OCI-LY1 (cell line): ENCODE data around the gene OTUB1.

ENCODE experiments used
- H2AFZ ChIP-seq: fragments of 200-600 bp; sonication (generic), shearing (Covaris generic); 2 replicates; pipeline ENCODE4 v1.6.0; 2014; ENCODE audit warnings: antibody characterized with exemption, mild to moderate bottlenecking, low read length
- H3F3A ChIP-seq: fragments of 200-600 bp; sonication (generic), shearing (Covaris generic); 2 replicates; pipeline ENCODE4 v1.6.0; 2014; ENCODE audit warnings: mild to moderate bottlenecking, antibody characterized with exemption, low read length, moderate library complexity; ENCODE audit not compliant: insufficient read depth
- H3K27ac ChIP-seq: fragments of 200-600 bp; sonication (generic); 2 replicates; pipeline ENCODE4 v1.5.1; 2014; ENCODE audit warnings: low read length, mixed run types, mild to moderate bottlenecking, low read depth; ENCODE audit not compliant: poor library complexity, severe bottlenecking
- H3K27me3 ChIP-seq: fragments of 200-600 bp; sonication (generic); 2 replicates; pipeline ENCODE4 v1.6.0; 2014; ENCODE audit warnings: antibody characterized with exemption, mild to moderate bottlenecking, low read length, moderate library complexity; ENCODE audit not compliant: insufficient read depth
- H3K36me3 ChIP-seq: fragments of 200-600 bp; sonication (generic); 2 replicates; pipeline ENCODE4 v1.6.1; 2014; ENCODE audit warnings: mild to moderate bottlenecking, antibody characterized with exemption, low read length, moderate library complexity, mixed read lengths; ENCODE audit not compliant: insufficient read depth
- H3K4me1 ChIP-seq: fragments of 200-600 bp; sonication (generic); 2 replicates; pipeline ENCODE4 v1.5.1; 2014; ENCODE audit warnings: mild to moderate bottlenecking, low read length, moderate library complexity; ENCODE audit not compliant: insufficient read depth, severe bottlenecking
- H3K4me2 ChIP-seq: fragments of 200-600 bp; sonication (generic), shearing (Covaris generic); 2 replicates; pipeline ENCODE4 v1.6.1; 2014; ENCODE audit warnings: low read length
- H3K4me3 ChIP-seq: fragments of 200-600 bp; sonication (generic); 2 replicates; pipeline ENCODE4 v1.5.1; 2014; ENCODE audit warnings: low read length, low read depth, mild to moderate bottlenecking, mixed read lengths; ENCODE audit not compliant: poor library complexity, severe bottlenecking
- H3K79me2 ChIP-seq: fragments of 200-600 bp; shearing (Covaris generic); 2 replicates; pipeline ENCODE4 v1.6.1; 2016; ENCODE audit warnings: mixed run types, low read length, mixed read lengths; ENCODE audit not compliant: insufficient read depth
- H3K9ac ChIP-seq: fragments of 200-600 bp; sonication (generic), shearing (Covaris generic); 2 replicates; pipeline ENCODE4 v1.6.1; 2014; ENCODE audit warnings: mild to moderate bottlenecking, low read length, mixed read lengths
- H3K9me2 ChIP-seq: fragments of 200-600 bp; sonication (generic), shearing (Covaris generic); 2 replicates; pipeline ENCODE4 v1.6.1; 2014; ENCODE audit warnings: low read depth, mild to moderate bottlenecking, low read length, mixed read lengths
- H3K9me3 ChIP-seq: fragments of 200-600 bp; shearing (Covaris generic); 2 replicates; pipeline ENCODE4 v1.6.1; 2014; ENCODE audit warnings: low read length, mixed read lengths
- H4K20me1 ChIP-seq: fragments of 200-600 bp; sonication (generic), shearing (Covaris generic); 2 replicates; pipeline ENCODE4 v1.6.0; 2016; ENCODE audit warnings: mild to moderate bottlenecking, low read length; ENCODE audit not compliant: insufficient read depth
- EZH2 ChIP-seq: fragments of 200-600 bp; sonication (generic), shearing (Covaris generic); IDR thresholded peaks from 2 replicates; pipeline ENCODE4 v1.8.0; 2017; ENCODE audit warnings: borderline replicate concordance, mixed run types, mild to moderate bottlenecking, antibody characterized with exemption, low read length, moderate library complexity, mixed read lengths
- TF ChIP-seq, protein P1 (sequence below): fragments of 200-600 bp; sonication (generic), shearing (Covaris generic); IDR thresholded peaks from 2 replicates; pipeline ENCODE4 v1.5.1; 2017; ENCODE audit warnings: mild to moderate bottlenecking, antibody characterized with exemption, low read length, moderate library complexity, mixed read lengths

Gene OTUB1

DNA sequence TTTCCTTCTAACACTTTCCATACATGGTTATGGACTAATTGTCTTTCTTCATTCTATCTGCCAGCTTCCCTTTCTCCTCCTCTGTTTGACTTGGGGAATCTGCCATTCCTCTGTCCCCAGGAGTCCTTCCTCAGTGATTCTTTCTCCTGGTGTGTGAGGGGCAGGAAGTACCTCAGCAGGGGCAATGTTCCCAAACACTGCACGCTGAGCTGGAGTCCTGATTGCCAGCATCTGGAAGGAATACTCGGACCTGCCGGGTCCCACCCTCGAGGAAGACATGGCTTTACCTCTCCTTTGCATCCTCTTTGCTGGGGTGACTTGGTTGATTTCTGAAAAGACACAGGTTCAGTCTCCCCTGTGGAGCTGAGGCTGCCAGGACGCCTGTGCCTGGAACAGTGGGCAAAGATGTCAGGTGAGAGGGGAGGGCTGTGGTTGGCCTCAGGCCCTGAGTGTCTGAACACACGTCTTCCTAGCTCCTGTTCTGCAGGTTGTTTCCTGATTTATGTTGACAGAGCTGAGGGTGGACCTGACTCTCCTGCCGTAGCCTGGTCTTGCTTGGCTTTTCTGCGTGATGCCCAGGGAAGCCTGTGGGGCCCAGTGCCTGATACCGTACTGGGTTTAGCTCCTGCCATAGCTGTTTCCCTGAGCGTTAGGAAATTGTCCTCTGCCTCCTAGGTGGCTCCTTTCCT is 7.5 kb upstream of the OTUB1 start:
- Histone ChIP-seq H3K9me3 (no peaks in the 10 kb centered on the region), H3K4me2 (no peak overlapping the region), H3F3A (no peaks in the 10 kb centered on the region), H3K79me2 (peaks cover 11% of the 10 kb centered on the region; the same call in 1 of the 2 replicates), H3K9me2 (no peaks in the 10 kb centered on the region), H3K27me3 (no peaks in the 10 kb centered on the region), H2AFZ (no peak overlapping the region), H3K4me1 (peaks cover 32% of the 10 kb centered on the region), H3K9ac (no peak overlapping the region), H3K36me3 (peaks cover 3% of the 10 kb centered on the region; the same call in 1 of the 2 replicates), H3K27ac (no peak overlapping the region), H3K4me3 (no peak overlapping the region), H4K20me1 (no peaks in the 10 kb centered on the region)
- TF ChIP-seq, protein P1, sequence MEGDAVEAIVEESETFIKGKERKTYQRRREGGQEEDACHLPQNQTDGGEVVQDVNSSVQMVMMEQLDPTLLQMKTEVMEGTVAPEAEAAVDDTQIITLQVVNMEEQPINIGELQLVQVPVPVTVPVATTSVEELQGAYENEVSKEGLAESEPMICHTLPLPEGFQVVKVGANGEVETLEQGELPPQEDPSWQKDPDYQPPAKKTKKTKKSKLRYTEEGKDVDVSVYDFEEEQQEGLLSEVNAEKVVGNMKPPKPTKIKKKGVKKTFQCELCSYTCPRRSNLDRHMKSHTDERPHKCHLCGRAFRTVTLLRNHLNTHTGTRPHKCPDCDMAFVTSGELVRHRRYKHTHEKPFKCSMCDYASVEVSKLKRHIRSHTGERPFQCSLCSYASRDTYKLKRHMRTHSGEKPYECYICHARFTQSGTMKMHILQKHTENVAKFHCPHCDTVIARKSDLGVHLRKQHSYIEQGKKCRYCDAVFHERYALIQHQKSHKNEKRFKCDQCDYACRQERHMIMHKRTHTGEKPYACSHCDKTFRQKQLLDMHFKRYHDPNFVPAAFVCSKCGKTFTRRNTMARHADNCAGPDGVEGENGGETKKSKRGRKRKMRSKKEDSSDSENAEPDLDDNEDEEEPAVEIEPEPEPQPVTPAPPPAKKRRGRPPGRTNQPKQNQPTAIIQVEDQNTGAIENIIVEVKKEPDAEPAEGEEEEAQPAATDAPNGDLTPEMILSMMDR, result no peak
- TF ChIP-seq EZH2, result no peak

DNA sequence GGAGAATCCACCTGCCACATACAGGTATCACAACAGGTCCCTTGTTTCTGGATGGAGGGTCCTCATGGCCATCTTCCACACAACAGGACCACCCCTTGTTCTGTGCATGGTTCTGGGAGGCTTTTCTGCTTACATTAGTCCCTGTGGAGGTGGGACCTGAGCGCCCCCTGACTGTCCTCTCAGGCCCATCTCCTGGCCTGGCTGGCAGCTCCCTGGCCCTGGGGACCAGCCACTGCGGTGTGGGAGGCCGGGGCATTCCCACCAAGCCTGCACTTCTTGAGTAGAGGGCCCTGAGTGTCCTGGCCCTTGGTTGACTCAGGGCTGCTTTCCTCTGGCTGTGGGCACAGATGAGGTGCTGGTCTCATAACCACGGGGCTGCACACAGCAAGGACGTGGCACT is 6.8 kb upstream of the OTUB1 start:
- Histone ChIP-seq H3F3A (no peaks in the 10 kb centered on the region), H4K20me1 (no peaks in the 10 kb centered on the region), H3K79me2 (peaks cover 11% of the 10 kb centered on the region; the same call in 1 of the 2 replicates), H3K9me3 (no peaks in the 10 kb centered on the region), H3K27me3 (no peaks in the 10 kb centered on the region), H3K27ac (no peak overlapping the region), H3K4me3 (no peak overlapping the region), H3K36me3 (peaks cover 3% of the 10 kb centered on the region; the same call in 1 of the 2 replicates), H2AFZ (no peak overlapping the region), H3K4me1 (peaks cover 32% of the 10 kb centered on the region), H3K9me2 (no peaks in the 10 kb centered on the region), H3K9ac (no peak overlapping the region), H3K4me2 (no peak overlapping the region)
- TF ChIP-seq EZH2, result no peak
- TF ChIP-seq, protein P1, result no peak

DNA sequence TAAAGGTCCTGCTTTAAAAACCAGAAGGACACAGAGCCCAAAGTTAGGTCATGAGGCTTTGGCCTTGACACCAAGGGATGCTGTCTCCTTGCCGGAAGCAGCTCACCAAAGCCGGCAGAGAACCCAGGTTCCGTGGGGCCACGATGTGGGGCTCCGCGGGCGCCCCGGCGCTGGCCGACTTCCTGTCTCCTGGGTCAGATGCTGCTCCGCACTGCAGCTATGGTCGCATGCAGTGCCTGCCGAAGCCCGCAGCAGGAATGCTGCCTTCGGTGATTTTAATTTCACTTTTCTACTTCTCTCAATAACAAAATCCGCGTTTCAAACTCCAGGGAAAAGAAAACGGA is 454 bp upstream of the OTUB1 start:
- Histone ChIP-seq H3K36me3 (peaks cover 23% of the 10 kb centered on the region), H3K9me2 (no peaks in the 10 kb centered on the region), H2AFZ (peak overlapping the region; percentile 5; the same call in 1 of the 2 replicates), H3K4me3 (peak overlapping the region; percentile 97), H3K27ac (peak overlapping the region; percentile 61), H3F3A (no peaks in the 10 kb centered on the region), H4K20me1 (no peaks in the 10 kb centered on the region), H3K4me2 (peak overlapping the region; percentile 93), H3K9ac (peak overlapping the region; percentile 98), H3K4me1 (peaks cover 38% of the 10 kb centered on the region), H3K79me2 (0 out of 2 replicates have a peak, but pooled peaks cover 10% of the 10 kb centered on the region), H3K9me3 (no peaks in the 10 kb centered on the region), H3K27me3 (no peaks in the 10 kb centered on the region)
- TF ChIP-seq, protein P1, result no peak
- no peak for TF ChIP-seq EZH2
